IMR-90 (cell line): ENCODE data around the gene CDC14A. TPM values are rescaled to one million over a fixed set of nuclear protein-coding genes. Genes with fewer than 3 reads are reported as not detected.

Source experiments
- ATAC-seq: fragments of 200-7000 bp; cut with Tn5 transposase; 2 replicates; pipeline ENCODE4 v1.9.1; 2020; ENCODE audit warnings: low read depth, mild to moderate bottlenecking, moderate library complexity
- BruUV-seq: library from RNA; stranded (reverse); fragments of 400-500 nt; replicated peaks from 2 replicates; lab custom pipeline; 2021; lab: Mats Ljungman, UMichigan
- CTCF ChIA-PET: fragments of 300-600 bp; formaldehyde crosslinking; extraction: SDS; loops from one replicate; lab custom pipeline; 2021; ENCODE audit warnings: antibody characterized with exemption; lab: Yijun Ruan, JAX
- POLR2A ChIA-PET: fragments of 300-600 bp; sonication (Branson Sonifier 250); formaldehyde crosslinking; loops from one replicate; lab custom pipeline; 2022; ENCODE audit warnings: antibody characterized with exemption; ENCODE audit not compliant: unreplicated experiment; lab: Charles Lee
- DNase-seq: peaks from one replicate; pipeline ENCODE4 v3.0.0; 2013
- H2AFZ ChIP-seq: replicated peaks from 2 replicates; pipeline ENCODE3; 2013; ENCODE audit warnings: low read length, mild to moderate bottlenecking; ENCODE audit not compliant: poor library complexity
- H2AK5ac ChIP-seq: 2 replicates; pipeline ENCODE4 v1.6.1; 2013; ENCODE audit warnings: low read depth, low read length, inconsistent platforms
- H2AK9ac ChIP-seq: replicated peaks from 2 replicates; pipeline ENCODE3; 2013; ENCODE audit warnings: mild to moderate bottlenecking, low read depth, low read length, moderate library complexity; ENCODE audit not compliant: poor library complexity
- H2BK120ac ChIP-seq: 2 replicates; pipeline ENCODE4 v1.6.1; 2013; ENCODE audit warnings: low read depth, low read length, inconsistent platforms
- H2BK15ac ChIP-seq: 3 replicates; pipeline ENCODE4 v1.6.1; 2013; ENCODE audit warnings: low read depth, low read length, inconsistent platforms
- H2BK20ac ChIP-seq: 2 replicates; pipeline ENCODE4 v1.6.1; 2013; ENCODE audit warnings: low read depth, mild to moderate bottlenecking, inconsistent platforms, low read length, moderate library complexity
- H2BK5ac ChIP-seq: 2 replicates; pipeline ENCODE4 v1.6.1; 2013; ENCODE audit warnings: mild to moderate bottlenecking, low read depth, low read length, inconsistent platforms; ENCODE audit not compliant: poor library complexity, severe bottlenecking
- H3K14ac ChIP-seq: replicated peaks from 2 replicates; pipeline ENCODE4 v1.6.1; 2013; ENCODE audit warnings: low read depth, low read length, inconsistent platforms
- H3K18ac ChIP-seq: 2 replicates; pipeline ENCODE4 v1.6.1; 2013; ENCODE audit warnings: low read depth, low read length, control low read depth
- H3K23ac ChIP-seq: 2 replicates; pipeline ENCODE4 v1.6.1; 2013; ENCODE audit warnings: low read depth, low read length, inconsistent platforms
- H3K27ac ChIP-seq: 2 replicates; pipeline ENCODE4 v1.5.1; 2013; ENCODE audit warnings: mild to moderate bottlenecking, control low read depth, low read length; ENCODE audit not compliant: insufficient read depth
- H3K27me3 ChIP-seq: 2 replicates; pipeline ENCODE4 v1.6.1; 2013; ENCODE audit warnings: low read length; ENCODE audit not compliant: control insufficient read depth, insufficient read depth
- H3K36me3 ChIP-seq: 2 replicates; pipeline ENCODE4 v1.6.1; 2013; ENCODE audit warnings: low read length, mixed read lengths; ENCODE audit not compliant: control insufficient read depth, insufficient read depth
- H3K4ac ChIP-seq: 2 replicates; pipeline ENCODE4 v1.6.1; 2013; ENCODE audit warnings: low read depth, low read length, inconsistent platforms
- H3K4me1 ChIP-seq: 2 replicates; pipeline ENCODE4 v1.6.1; 2013; ENCODE audit warnings: low read length, mixed read lengths; ENCODE audit not compliant: control insufficient read depth, insufficient read depth
- H3K4me2 ChIP-seq: 2 replicates; pipeline ENCODE4 v1.6.1; 2013; ENCODE audit warnings: low read depth, mild to moderate bottlenecking, control low read depth, low read length, moderate library complexity
- H3K4me3 ChIP-seq: 2 replicates; pipeline ENCODE4 v1.5.1; 2013; ENCODE audit warnings: low read depth, mild to moderate bottlenecking, control low read depth, low read length, moderate library complexity; ENCODE audit not compliant: insufficient read depth
- H3K56ac ChIP-seq: 2 replicates; pipeline ENCODE4 v1.6.1; 2013; ENCODE audit warnings: low read length, inconsistent platforms; ENCODE audit not compliant: insufficient read depth; ENCODE audit errors: extremely low read depth
- H3K79me1 ChIP-seq, 2 experiments: 2 replicates each; pipeline ENCODE4 v1.6.1; 2013; ENCODE audit warnings: low read length in 2 of 2, inconsistent platforms in 1 of 2, low read depth in 1 of 2
- H3K9ac ChIP-seq: 2 replicates; pipeline ENCODE4 v1.6.1; 2013; ENCODE audit warnings: low read depth, low read length, control low read depth
- H3K9me1 ChIP-seq: 2 replicates; pipeline ENCODE4 v1.6.1; 2013; ENCODE audit warnings: low read length, inconsistent platforms; ENCODE audit not compliant: insufficient read depth
- H3K9me3 ChIP-seq: 2 replicates; pipeline ENCODE4 v1.6.1; 2013; ENCODE audit warnings: low read length; ENCODE audit not compliant: control insufficient read depth, insufficient read depth
- H4K20me1 ChIP-seq: 2 replicates; pipeline ENCODE4 v1.6.1; 2013; ENCODE audit warnings: low read length, inconsistent platforms; ENCODE audit not compliant: insufficient read depth
- H4K5ac ChIP-seq: 2 replicates; pipeline ENCODE4 v1.6.1; 2013; ENCODE audit warnings: mild to moderate bottlenecking, low read depth, low read length, control low read depth
- H4K8ac ChIP-seq, 2 experiments: 2 replicates each; pipeline ENCODE4 v1.6.1; 2013; ENCODE audit warnings: low read depth in 2 of 2, low read length in 2 of 2, control low read depth in 1 of 2, inconsistent platforms in 1 of 2
- H4K91ac ChIP-seq: 2 replicates; pipeline ENCODE4 v1.6.1; 2013; ENCODE audit warnings: low read depth, low read length, inconsistent platforms; ENCODE audit not compliant: insufficient read depth
- MAFK ChIP-seq: IDR thresholded peaks from 2 replicates; pipeline ENCODE4 v1.6.1; 2012; ENCODE audit warnings: low read depth, low read length, improper control_type of control experiment
- MAZ ChIP-seq: IDR thresholded peaks from 2 replicates; pipeline ENCODE4 v1.6.1; 2012; ENCODE audit warnings: low read depth, mild to moderate bottlenecking, low read length, improper control_type of control experiment, moderate library complexity, borderline replicate concordance
- WGBS, 2 experiments: methylation state at CpG; one replicate each; pipeline versions ENCODE4 v1.1.5 to v1.1.7; 2013; ENCODE audit warnings: missing lambda C conversion rate in 2 of 2; ENCODE audit not compliant: insufficient read length in 1 of 2; ENCODE audit errors: extremely low coverage in 2 of 2; 5-methylcytosine and 5-hydroxymethylcytosine counted together
- dilution Hi-C: fragments of 300-500 bp; cut with HindIII; formaldehyde crosslinking; loops from one replicate; pipeline ENCODE4 v1.14.3; 2018; ENCODE audit warnings: low sequenced_read_pairs; ENCODE audit not compliant: unreplicated experiment
- in situ Hi-C: fragments of 300-500 bp; cut with MboI; formaldehyde crosslinking; loops from 3 replicates; pipeline ENCODE4 v1.14.3; 2019; ENCODE audit warnings: low sequenced_read_pairs, inconsistent platforms, mixed read lengths
- intact Hi-C: fragments of 100-400 bp; cut with micrococcal nuclease; formaldehyde crosslinking; loops from 2 replicates; pipeline ENCODE4 v1.10.0; 2022
- polyA plus RNA-seq, 3 experiments: library from polyadenylated mRNA; depleted of rRNA; stranded (reverse); fragments of >200 nt; gene quantifications; 2 replicates each; pipeline ENCODE4 v1.2.3, GENCODE V29; 2012; ENCODE audit warnings: low replicate concordance in 1 of 3
- total RNA-seq: library from RNA; depleted of rRNA; stranded (reverse); fragments of >200 nt; gene quantifications from 2 replicates; pipeline ENCODE4 v1.2.3, GENCODE V29; 2012
- TF ChIP-seq, protein P1 (sequence below): fragments of 150-350 bp; IDR thresholded peaks from 2 replicates; pipeline ENCODE4 v1.6.1; 2016; ENCODE audit warnings: low read depth, mild to moderate bottlenecking, low read length, moderate library complexity, borderline replicate concordance

CDC14A gene
- total and polyA plus RNA-seq, 2 of the 4 experiments (the other 2 are of a cell fraction) = 1.7 to 3.0 TPM

DNA sequence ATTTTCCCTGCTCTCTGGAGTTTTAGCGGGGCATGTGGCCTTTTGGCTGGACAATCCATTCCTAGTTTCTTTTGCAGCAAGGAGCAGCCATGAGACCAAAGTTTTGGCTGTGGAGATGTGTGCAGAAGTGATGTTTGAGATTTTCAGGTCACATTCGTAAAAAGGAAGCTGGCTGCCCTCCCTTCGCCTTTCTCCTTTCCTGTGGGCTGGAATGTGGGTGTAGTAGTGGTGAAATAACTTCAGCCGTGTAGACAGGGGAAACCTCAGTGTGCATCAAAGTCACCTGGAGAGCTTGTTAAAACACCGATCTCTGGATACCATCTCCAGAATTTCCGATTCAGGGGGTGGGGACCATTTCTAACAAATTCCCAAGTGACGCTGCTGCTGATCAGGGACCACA lies 180.3 kb downstream of the CDC14A start:
- Histone ChIP-seq H4K5ac (no peak overlapping the region; the same call in 1 of the 2 replicates), H3K4me3 (no peak overlapping the region), H2BK20ac (no peak overlapping the region), H3K4me2 (no peak overlapping the region), H2BK120ac (no peak overlapping the region), H3K9me3 (no peaks in the 10 kb centered on the region), H2AFZ (no peak overlapping the region), H3K56ac (no peak overlapping the region), H3K27me3 (peaks cover 19% of the 10 kb centered on the region), H3K27ac (no peak overlapping the region), H3K9me1 (peaks cover 3% of the 10 kb centered on the region; the same call in 1 of the 2 replicates), H3K4ac (no peak overlapping the region), H4K91ac (no peak overlapping the region), H3K4me1 (peaks cover 13% of the 10 kb centered on the region), H2BK5ac (no peak overlapping the region), H3K23ac (no peak overlapping the region), H2AK9ac (no peak overlapping the region), H4K20me1 (no peaks in the 10 kb centered on the region), H3K36me3 (no peaks in the 10 kb centered on the region), H3K14ac (no peak overlapping the region), H3K9ac (no peak overlapping the region), H3K79me1 (no peaks in the 10 kb centered on the region), H2AK5ac (no peak overlapping the region), H4K8ac (no peak overlapping the region), H2BK15ac (no peak overlapping the region), H3K18ac (no peak overlapping the region)
- TF ChIP-seq MAZ (no peak), MAFK (no peak)
- TF ChIP-seq, protein P1, sequence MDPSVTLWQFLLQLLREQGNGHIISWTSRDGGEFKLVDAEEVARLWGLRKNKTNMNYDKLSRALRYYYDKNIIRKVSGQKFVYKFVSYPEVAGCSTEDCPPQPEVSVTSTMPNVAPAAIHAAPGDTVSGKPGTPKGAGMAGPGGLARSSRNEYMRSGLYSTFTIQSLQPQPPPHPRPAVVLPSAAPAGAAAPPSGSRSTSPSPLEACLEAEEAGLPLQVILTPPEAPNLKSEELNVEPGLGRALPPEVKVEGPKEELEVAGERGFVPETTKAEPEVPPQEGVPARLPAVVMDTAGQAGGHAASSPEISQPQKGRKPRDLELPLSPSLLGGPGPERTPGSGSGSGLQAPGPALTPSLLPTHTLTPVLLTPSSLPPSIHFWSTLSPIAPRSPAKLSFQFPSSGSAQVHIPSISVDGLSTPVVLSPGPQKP = no peak
- ChIA-PET CTCF (no interaction called here), POLR2A (no interaction called here)
- intact Hi-C loops (loop anchor here (5.0 kb wide), 1 partner anchor 190 kb away; no protein-coding TSS in a partner anchor), dilution Hi-C loops (no loop called here), in situ Hi-C loops (no loop called here)
- WGBS, 2 experiments = 93% methylated on average over 5 of the region's 7 CpGs; no CpG with 5 or more reads in 1 of the 2 experiments
- DNase-seq = no peak
- no peak for ATAC-seq
- no TSS peak for BruUV-seq
